ENCODE measurements around the gene MAVS.

MAVS gene

DNA sequence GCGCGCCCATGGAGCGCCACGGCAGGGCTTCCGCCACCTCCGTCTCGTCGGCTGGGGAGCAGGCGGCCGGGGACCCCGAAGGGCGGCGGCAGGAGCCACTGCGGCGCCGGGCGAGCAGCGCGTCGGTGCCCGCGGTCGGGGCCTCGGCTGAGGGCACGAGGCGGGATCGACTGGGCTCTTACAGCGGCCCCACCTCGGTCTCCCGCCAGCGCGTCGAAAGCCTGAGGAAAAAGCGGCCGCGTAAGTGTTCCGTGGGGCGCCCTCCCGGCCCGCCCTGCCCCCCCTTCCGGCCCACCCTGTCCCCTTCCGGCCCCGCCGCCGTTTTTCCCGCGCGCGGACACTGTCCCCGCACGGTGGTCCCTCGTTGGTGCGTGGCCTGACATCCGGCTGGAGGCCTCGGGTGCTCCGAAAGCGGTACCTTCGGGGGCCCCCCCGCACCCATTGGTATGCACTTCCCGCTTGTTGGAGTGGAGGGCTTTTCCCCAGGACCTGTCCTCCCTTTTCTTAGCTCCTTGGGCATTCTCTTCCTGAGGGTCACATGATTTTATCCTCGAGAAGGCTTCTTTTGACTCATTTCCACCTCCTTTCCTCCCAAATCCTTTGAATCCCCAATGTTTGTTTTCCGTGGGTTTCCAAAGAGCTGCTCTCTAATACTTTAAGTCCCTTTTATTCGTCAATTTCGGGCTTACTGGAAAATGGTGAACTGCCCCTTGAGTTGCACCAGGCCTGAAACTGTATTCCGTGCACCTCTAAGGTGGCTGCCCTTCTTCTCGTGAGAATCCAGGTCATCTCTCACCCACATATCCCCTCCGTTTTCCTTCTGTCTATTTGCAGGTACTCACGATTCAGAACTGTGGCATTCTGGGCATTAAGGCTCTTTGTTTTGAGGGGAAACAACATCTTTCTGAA is 43.1 kb downstream of the MAVS start:
- Histone ChIP-seq H3K27ac (replicated peaks) (peak overlapping the region; percentile 90), H3K27me3 (ENCODE audit: insufficient read depth, poor library complexity, severe bottlenecking) (no peaks in the 10 kb centered on the region), H3K4me3 (replicated peaks; ENCODE audit: insufficient read depth, low read length) (peak overlapping the region; percentile 89)
- DNase-seq (ENCODE audit: low read depth in 1 of 2, low spot score in 1 of 2): peak in 1 of 2 experiments; percentile 22
- no peak for TF ChIP-seq SPI1 (IDR thresholded peaks at IDR 0.05; ENCODE audit: borderline replicate concordance, low read depth)
- no peak for TF ChIP-seq POLR2AphosphoS5 (IDR thresholded peaks at IDR 0.05; ENCODE audit: low read depth)
- no peak for TF ChIP-seq GABPA (IDR thresholded peaks at IDR 0.05; ENCODE audit: low read depth)
- TF ChIP-seq, protein P1, sequence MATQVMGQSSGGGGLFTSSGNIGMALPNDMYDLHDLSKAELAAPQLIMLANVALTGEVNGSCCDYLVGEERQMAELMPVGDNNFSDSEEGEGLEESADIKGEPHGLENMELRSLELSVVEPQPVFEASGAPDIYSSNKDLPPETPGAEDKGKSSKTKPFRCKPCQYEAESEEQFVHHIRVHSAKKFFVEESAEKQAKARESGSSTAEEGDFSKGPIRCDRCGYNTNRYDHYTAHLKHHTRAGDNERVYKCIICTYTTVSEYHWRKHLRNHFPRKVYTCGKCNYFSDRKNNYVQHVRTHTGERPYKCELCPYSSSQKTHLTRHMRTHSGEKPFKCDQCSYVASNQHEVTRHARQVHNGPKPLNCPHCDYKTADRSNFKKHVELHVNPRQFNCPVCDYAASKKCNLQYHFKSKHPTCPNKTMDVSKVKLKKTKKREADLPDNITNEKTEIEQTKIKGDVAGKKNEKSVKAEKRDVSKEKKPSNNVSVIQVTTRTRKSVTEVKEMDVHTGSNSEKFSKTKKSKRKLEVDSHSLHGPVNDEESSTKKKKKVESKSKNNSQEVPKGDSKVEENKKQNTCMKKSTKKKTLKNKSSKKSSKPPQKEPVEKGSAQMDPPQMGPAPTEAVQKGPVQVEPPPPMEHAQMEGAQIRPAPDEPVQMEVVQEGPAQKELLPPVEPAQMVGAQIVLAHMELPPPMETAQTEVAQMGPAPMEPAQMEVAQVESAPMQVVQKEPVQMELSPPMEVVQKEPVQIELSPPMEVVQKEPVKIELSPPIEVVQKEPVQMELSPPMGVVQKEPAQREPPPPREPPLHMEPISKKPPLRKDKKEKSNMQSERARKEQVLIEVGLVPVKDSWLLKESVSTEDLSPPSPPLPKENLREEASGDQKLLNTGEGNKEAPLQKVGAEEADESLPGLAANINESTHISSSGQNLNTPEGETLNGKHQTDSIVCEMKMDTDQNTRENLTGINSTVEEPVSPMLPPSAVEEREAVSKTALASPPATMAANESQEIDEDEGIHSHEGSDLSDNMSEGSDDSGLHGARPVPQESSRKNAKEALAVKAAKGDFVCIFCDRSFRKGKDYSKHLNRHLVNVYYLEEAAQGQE (IDR thresholded peaks at IDR 0.05; ENCODE audit: insufficient replicate concordance, low read depth): no peak
- TF ChIP-seq, protein P2, sequence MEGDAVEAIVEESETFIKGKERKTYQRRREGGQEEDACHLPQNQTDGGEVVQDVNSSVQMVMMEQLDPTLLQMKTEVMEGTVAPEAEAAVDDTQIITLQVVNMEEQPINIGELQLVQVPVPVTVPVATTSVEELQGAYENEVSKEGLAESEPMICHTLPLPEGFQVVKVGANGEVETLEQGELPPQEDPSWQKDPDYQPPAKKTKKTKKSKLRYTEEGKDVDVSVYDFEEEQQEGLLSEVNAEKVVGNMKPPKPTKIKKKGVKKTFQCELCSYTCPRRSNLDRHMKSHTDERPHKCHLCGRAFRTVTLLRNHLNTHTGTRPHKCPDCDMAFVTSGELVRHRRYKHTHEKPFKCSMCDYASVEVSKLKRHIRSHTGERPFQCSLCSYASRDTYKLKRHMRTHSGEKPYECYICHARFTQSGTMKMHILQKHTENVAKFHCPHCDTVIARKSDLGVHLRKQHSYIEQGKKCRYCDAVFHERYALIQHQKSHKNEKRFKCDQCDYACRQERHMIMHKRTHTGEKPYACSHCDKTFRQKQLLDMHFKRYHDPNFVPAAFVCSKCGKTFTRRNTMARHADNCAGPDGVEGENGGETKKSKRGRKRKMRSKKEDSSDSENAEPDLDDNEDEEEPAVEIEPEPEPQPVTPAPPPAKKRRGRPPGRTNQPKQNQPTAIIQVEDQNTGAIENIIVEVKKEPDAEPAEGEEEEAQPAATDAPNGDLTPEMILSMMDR (IDR thresholded peaks at IDR 0.05; ENCODE audit: insufficient read depth, low read length): no peak

DNA sequence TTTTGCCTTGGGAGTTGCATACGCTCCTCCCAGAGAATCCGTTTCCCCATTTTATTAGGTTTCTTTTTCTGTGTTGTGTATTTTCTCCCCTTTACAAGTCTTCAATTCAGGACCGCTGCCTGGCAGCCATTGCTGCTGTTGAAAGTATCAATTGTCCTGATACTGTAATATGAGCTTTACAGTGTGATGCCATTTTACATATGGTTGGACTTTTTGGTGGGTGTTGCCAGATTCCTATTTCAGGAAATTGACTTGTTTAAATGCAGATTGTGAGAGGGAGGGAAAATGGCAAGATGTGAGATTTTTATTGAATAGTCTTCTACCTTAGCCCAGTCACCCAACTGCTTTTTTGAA is 43.7 kb downstream of the MAVS start:
- TF ChIP-seq, protein P1 (IDR thresholded peaks at IDR 0.05; ENCODE audit: insufficient replicate concordance, low read depth): no peak
- peak; percentile 37; the same call in 1 of the 2 replicates for TF ChIP-seq SPI1 (IDR thresholded peaks at IDR 0.05; ENCODE audit: borderline replicate concordance, low read depth)
- peak overlapping the region; percentile 89 for H3K4me3 ChIP-seq (replicated peaks; ENCODE audit: insufficient read depth, low read length)
- no peak for DNase-seq (ENCODE audit: low read depth in 1 of 2, low spot score in 1 of 2)
- H3K27ac ChIP-seq (replicated peaks): peak overlapping the region; percentile 90
- no peaks in the 10 kb centered on the region for H3K27me3 ChIP-seq (ENCODE audit: insufficient read depth, poor library complexity, severe bottlenecking)

DNA sequence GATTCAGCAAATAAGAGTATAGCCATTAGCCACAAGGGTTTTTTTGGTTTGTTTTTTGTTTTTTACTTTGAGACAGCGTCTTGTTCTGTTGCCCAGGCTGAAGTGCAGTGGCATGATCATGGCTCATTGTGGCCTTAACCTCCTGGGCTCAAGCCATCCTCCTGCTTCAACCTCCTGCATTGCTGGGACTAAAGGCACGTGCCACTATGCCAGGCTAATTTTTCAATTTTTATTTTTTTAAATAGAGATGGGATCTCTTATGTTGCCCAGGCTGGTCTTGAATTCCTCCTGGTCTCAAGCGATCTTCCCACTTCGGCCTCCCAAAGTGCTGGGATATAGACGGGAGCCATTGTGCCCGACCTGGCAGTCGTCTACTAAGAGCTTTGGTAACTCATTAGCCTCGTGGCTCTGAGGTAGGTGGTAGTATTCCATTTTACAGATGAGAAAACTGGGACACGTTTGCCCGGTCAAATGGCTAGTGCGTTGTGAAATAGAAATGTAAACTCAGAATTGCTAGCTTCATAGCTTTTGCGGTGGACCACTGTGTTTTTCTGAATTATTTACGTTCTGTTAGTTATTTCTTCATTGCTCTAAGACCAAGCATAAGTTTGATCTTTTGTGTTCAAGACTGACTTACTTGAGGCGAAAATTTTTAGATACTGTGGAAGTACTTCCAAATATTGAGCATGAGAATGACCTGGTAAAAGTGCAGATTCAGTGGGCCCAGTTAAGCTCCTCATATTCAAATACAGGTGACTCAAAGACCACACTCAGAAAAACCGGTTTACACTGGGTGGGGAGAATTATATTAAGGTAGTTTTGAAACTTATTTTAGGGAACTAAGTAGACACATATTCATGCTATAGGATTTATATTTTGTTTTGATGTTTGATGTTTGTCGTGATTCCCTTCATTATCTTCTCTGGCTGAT is 44.6 kb downstream of the MAVS start:
- H3K4me3 ChIP-seq (replicated peaks; ENCODE audit: insufficient read depth, low read length): peak overlapping the region; percentile 89
- no peaks in the 10 kb centered on the region for H3K27me3 ChIP-seq (ENCODE audit: insufficient read depth, poor library complexity, severe bottlenecking)
- TF ChIP-seq POLR2AphosphoS5 (IDR thresholded peaks at IDR 0.05; ENCODE audit: low read depth): no peak
- no peak for DNase-seq (ENCODE audit: low read depth in 1 of 2, low spot score in 1 of 2)
- no peak overlapping the region for H3K27ac ChIP-seq (replicated peaks)

DNA sequence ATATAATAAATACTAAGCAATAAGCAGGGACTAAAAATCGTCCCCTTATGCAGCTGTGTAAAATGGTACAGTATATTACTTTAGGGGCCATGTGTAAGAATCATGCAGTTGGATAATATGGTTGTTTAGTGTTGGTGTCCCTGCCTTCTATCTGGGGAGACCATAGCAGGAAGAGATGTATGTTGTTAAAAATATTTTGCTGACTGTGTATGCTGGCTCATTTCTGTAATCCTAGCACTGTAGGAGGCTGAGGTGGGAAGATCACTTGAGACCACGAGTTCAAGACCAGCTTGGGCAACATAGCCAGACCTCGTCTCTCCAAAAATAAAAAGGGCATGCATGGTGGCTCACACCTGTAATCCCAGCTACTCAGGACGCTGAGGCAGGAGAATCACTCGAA is 48.2 kb downstream of the MAVS start:
- TF ChIP-seq POLR2AphosphoS5 (IDR thresholded peaks at IDR 0.05; ENCODE audit: low read depth) (no peak), SPI1 (IDR thresholded peaks at IDR 0.05; ENCODE audit: borderline replicate concordance, low read depth) (no peak), GABPA (IDR thresholded peaks at IDR 0.05; ENCODE audit: low read depth) (no peak)
- TF ChIP-seq, protein P2 (IDR thresholded peaks at IDR 0.05; ENCODE audit: insufficient read depth, low read length): no peak
- TF ChIP-seq, protein P1 (IDR thresholded peaks at IDR 0.05; ENCODE audit: insufficient replicate concordance, low read depth): no peak
- Histone ChIP-seq H3K27me3 (ENCODE audit: insufficient read depth, poor library complexity, severe bottlenecking) (no peaks in the 10 kb centered on the region), H3K4me3 (replicated peaks; ENCODE audit: insufficient read depth, low read length) (no peak overlapping the region), H3K27ac (replicated peaks) (no peak overlapping the region)
- no peak for DNase-seq (ENCODE audit: low read depth in 1 of 2, low spot score in 1 of 2)
